Muscle layer of duodenum (tissue), 2 donors: ENCODE results near the gene TMED10.
"Not testable (repeated sequence)": the region's sequence is repeated elsewhere in the genome, so short reads cannot be mapped to it uniquely, and the experiment has no call there.

Experiments
- H3K27ac ChIP-seq: one replicate; pipeline ENCODE4 v1.7.0; 2013; ENCODE audit warnings: mild to moderate bottlenecking, low read length
- H3K27me3 ChIP-seq: one replicate; pipeline ENCODE4 v1.7.0; 2013; ENCODE audit warnings: low read depth, mild to moderate bottlenecking, control low read depth, low read length
- H3K36me3 ChIP-seq, 2 donors: one replicate each; pipeline ENCODE4 v1.7.0; 2013; ENCODE audit warnings: low read length in 2 of 2, control low read depth in 1 of 2, mild to moderate bottlenecking in 1 of 2; ENCODE audit not compliant: insufficient read depth in 2 of 2, control insufficient read depth in 1 of 2
- H3K4me1 ChIP-seq, 2 donors: one replicate each; pipeline ENCODE4 v1.7.0; 2013; ENCODE audit warnings: low read length in 2 of 2, mild to moderate bottlenecking in 2 of 2, control low read depth in 1 of 2, moderate library complexity in 1 of 2; ENCODE audit not compliant: insufficient read depth in 2 of 2, control insufficient read depth in 1 of 2
- H3K4me3 ChIP-seq, 2 donors: one replicate each; pipeline ENCODE4 v1.7.0; 2013; ENCODE audit warnings: low read length in 2 of 2, low read depth in 1 of 2, mild to moderate bottlenecking in 1 of 2
- H3K9me3 ChIP-seq, 2 donors: one replicate each; pipeline ENCODE4 v1.7.0; 2013; ENCODE audit warnings: low read length in 2 of 2, control low read depth in 1 of 2, mild to moderate bottlenecking in 1 of 2; ENCODE audit not compliant: control insufficient read depth in 1 of 2
- donor health status: healthy.

The TMED10 gene

GRCh38 chr14:75190023-75190422, 13.6 kb upstream of the TMED10 start:
- no peaks in the 10 kb centered on the region for H3K36me3 ChIP-seq
- H3K4me3 ChIP-seq = no peak overlapping the region
- H3K4me1 ChIP-seq = no peaks in the 10 kb centered on the region
- no peaks in the 10 kb centered on the region for H3K27me3 ChIP-seq
- H3K9me3 ChIP-seq = no peaks in the 10 kb centered on the region
- H3K27ac ChIP-seq = no peak overlapping the region

GRCh38 chr14:75188520-75189268, 12.3 kb upstream of the TMED10 start:
- no peaks in the 10 kb centered on the region for H3K4me1 ChIP-seq
- H3K27ac ChIP-seq = peak overlapping the region; percentile 19
- no peak overlapping the region for H3K4me3 ChIP-seq
- no peaks in the 10 kb centered on the region for H3K36me3 ChIP-seq
- no peaks in the 10 kb centered on the region for H3K27me3 ChIP-seq
- no peaks in the 10 kb centered on the region for H3K9me3 ChIP-seq

DNA sequence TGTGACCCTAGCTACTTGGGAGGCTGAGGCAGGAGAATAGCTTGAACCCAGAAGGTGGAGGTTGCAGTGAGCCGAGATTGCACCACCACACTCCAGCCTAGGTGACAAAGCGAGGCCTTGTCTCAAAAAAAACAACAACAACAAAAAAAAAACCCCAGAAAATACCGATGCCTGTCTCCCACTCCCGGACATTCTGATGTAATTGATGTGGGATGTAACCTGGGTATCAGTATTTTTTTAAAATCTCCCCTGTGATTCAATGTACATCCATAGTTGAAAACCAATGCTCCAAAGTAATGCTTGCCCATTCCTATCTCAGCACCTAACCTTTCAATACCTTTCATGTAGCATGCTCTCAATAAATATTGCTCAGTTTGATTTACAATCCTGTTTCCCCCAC, 11.7 kb upstream of the TMED10 start:
- Histone ChIP-seq H3K27me3 (no peaks in the 10 kb centered on the region), H3K36me3 (no peaks in the 10 kb centered on the region), H3K27ac (no peak overlapping the region), H3K9me3 (no peaks in the 10 kb centered on the region), H3K4me3 (no peak overlapping the region), H3K4me1 (no peaks in the 10 kb centered on the region)

- Histone ChIP-seq H3K4me1 (no peaks in the 10 kb centered on the region), H3K4me3 (no peak overlapping the region), H3K27me3 (no peaks in the 10 kb centered on the region), H3K36me3 (no peaks in the 10 kb centered on the region), H3K9me3 (no peaks in the 10 kb centered on the region), H3K27ac (no peak overlapping the region)
These were observed 10.5 kb upstream of the TMED10 start for GRCh38 chr14:75186953-75187352.

DNA sequence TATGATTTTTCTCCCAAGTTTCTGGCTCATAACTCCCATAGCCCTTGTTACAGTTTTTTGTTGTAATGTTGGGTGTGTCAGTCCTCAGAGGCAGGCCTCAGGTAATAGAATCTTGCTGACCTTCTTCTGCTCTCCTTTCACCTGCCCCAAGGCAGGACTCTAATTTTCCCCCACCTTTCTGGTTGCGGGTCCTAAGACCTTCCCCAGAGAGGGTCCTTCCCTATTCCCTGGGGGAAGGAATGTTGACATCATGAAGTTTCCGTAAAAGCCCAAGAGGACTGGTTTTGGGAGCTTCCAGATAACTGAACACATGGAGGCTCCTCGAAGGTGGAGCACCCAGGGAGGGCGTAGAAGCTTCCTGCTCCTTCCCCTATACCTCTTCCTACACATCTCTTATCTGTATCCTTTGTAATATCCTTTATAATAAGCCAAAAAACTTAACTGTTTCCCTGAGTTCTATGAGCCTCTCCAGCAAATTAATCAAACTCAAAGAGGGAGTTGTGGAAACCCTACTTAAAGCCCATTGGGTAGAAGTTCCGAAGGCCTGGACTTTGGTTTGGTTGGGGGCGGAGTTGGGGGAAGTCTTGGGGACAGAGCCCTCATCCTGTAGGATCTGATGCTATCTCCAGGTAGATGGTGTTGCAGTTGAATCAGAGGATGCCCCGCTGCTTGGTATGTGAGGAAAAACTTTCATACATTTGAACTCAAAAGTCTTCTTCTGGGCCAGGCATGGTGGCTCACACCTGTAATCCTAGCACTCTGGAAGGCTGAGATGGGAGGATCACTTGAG, 9.0 kb upstream of the TMED10 start:
- Histone ChIP-seq H3K27ac (no peak overlapping the region), H3K4me1 (no peaks in the 10 kb centered on the region), H3K9me3 (no peaks in the 10 kb centered on the region), H3K36me3 (no peaks in the 10 kb centered on the region), H3K27me3 (no peaks in the 10 kb centered on the region), H3K4me3 (no peak overlapping the region)

- Histone ChIP-seq H3K27me3 (no peaks in the 10 kb centered on the region), H3K4me3 (no peak overlapping the region), H3K9me3 (no peaks in the 10 kb centered on the region), H3K27ac (no peak overlapping the region), H3K4me1 (no peaks in the 10 kb centered on the region), H3K36me3 (no peaks in the 10 kb centered on the region)
These were observed 8.1 kb upstream of the TMED10 start for GRCh38 chr14:75184492-75184891.

GRCh38 chr14:75184039-75184438, 7.6 kb upstream of the TMED10 start:
- H3K9me3 ChIP-seq = no peaks in the 10 kb centered on the region
- H3K4me3 ChIP-seq = no peak overlapping the region
- H3K27ac ChIP-seq = no peak overlapping the region
- H3K27me3 ChIP-seq = no peaks in the 10 kb centered on the region
- H3K4me1 ChIP-seq = no peaks in the 10 kb centered on the region
- H3K36me3 ChIP-seq = no peaks in the 10 kb centered on the region

- Histone ChIP-seq H3K9me3 (no peaks in the 10 kb centered on the region), H3K4me1 (no peaks in the 10 kb centered on the region), H3K4me3 (no peak overlapping the region), H3K27me3 (no peaks in the 10 kb centered on the region), H3K27ac (peak overlapping the region; percentile 33), H3K36me3 (no peaks in the 10 kb centered on the region)
These were observed 6.8 kb upstream of the TMED10 start for GRCh38 chr14:75183225-75183624.

- no peak overlapping the region for H3K27ac ChIP-seq
- no peaks in the 10 kb centered on the region for H3K36me3 ChIP-seq
These were observed 6.4 kb upstream of the TMED10 start for GRCh38 chr14:75182821-75183220.

GRCh38 chr14:75182163-75182562, 5.8 kb upstream of the TMED10 start:
- H3K36me3 ChIP-seq, H3K4me1 ChIP-seq, H3K27ac ChIP-seq, H3K27me3 ChIP-seq, H3K4me3 ChIP-seq, H3K9me3 ChIP-seq: not testable (repeated sequence)

More at GRCh38 chr14:75182821-75183220, 6.4 kb upstream of the TMED10 start:
- no peaks in the 10 kb centered on the region for H3K9me3 ChIP-seq
- H3K4me1 ChIP-seq = no peaks in the 10 kb centered on the region
- H3K27me3 ChIP-seq = no peaks in the 10 kb centered on the region
- no peak overlapping the region for H3K4me3 ChIP-seq

- no peaks in the 10 kb centered on the region for H3K4me1 ChIP-seq
- H3K27ac ChIP-seq = no peak overlapping the region
- H3K36me3 ChIP-seq = peaks cover 0 to 3% of the 10 kb centered on the region in 2 donors
These were observed 5.1 kb upstream of the TMED10 start for GRCh38 chr14:75181293-75182062.

More at GRCh38 chr14:75181293-75182062, 5.1 kb upstream of the TMED10 start:
- Histone ChIP-seq H3K9me3 (no peaks in the 10 kb centered on the region), H3K27me3 (no peaks in the 10 kb centered on the region), H3K4me3 (no peak overlapping the region)
